ENCODE measurements around the gene CALHM6. TPM values are rescaled to one million over a fixed set of nuclear protein-coding genes. Genes with fewer than 3 reads are reported as not detected.

The CALHM6 gene
- total RNA-seq, 5 donors from 2014 or later (not counting 1 experiment from before 2014, with no cell fraction given): 0.53 to 15.4 (median 3.8) TPM

- no peaks in the 10 kb centered on the region for H3K9me3 ChIP-seq
- no peaks in the 10 kb centered on the region for H3K4me1 ChIP-seq (ENCODE audit: control insufficient read depth in 1 of 2, extremely low read depth in 1 of 2, insufficient read depth in 2 of 2, low read length in 2 of 2)
- H3K27ac ChIP-seq (ENCODE audit: low read length): no peak within 1 kb of the TSS
- WGBS (ENCODE audit: insufficient coverage): 88% methylated on average over 6 of the region's 10 CpGs
- ATAC-seq (replicated peaks in 1 of 4) (no peak), DNase-seq (no peak)
- no peak within 1 kb of the TSS for H3K4me3 Mint-ChIP-seq
- no peaks in the 10 kb centered on the region for H3K36me3 Mint-ChIP-seq
- no peaks in the 10 kb centered on the region for H3K36me3 ChIP-seq (ENCODE audit: control insufficient read depth in 2 of 2, extremely low read depth in 1 of 2, insufficient read depth in 1 of 2, low read length in 1 of 2)
- peaks cover 0 to 14% (median 3%) of the 10 kb centered on the region in 3 donors for H3K9me3 Mint-ChIP-seq
- ChIA-PET CTCF (interaction anchor here in 1 of 2 donors (0.8 kb wide), 1 partner anchor 22 kb away, joined by 3 read pairs; no protein-coding TSS in a partner anchor), POLR2A (no interaction called here)
- H3K27me3 ChIP-seq (replicated peaks in 1 of 2; ENCODE audit: control insufficient read depth in 2 of 2, extremely low read depth in 1 of 2, insufficient read depth in 2 of 2, low read length in 1 of 2): no peaks in the 10 kb centered on the region
- no peak within 1 kb of the TSS for H3K27ac Mint-ChIP-seq
- no peaks in the 10 kb centered on the region for H3K4me1 Mint-ChIP-seq
- H3K4me3 ChIP-seq (ENCODE audit: control insufficient read depth in 1 of 2, extremely low read depth in 1 of 2, low read length in 1 of 2): no peak within 1 kb of the TSS
- peaks cover 0 to 3% of the 10 kb centered on the region in 2 donors for H3K27me3 Mint-ChIP-seq
These were observed 50.4 kb downstream of the CALHM6 start, which contains the start of gene CALHM5 for GRCh38 chr6:116511424-116512110. TSS of gene CALHM5 (plus strand) at chr6:116511639. CDS start at chr6:116511697, 58 bp downstream.

DNA sequence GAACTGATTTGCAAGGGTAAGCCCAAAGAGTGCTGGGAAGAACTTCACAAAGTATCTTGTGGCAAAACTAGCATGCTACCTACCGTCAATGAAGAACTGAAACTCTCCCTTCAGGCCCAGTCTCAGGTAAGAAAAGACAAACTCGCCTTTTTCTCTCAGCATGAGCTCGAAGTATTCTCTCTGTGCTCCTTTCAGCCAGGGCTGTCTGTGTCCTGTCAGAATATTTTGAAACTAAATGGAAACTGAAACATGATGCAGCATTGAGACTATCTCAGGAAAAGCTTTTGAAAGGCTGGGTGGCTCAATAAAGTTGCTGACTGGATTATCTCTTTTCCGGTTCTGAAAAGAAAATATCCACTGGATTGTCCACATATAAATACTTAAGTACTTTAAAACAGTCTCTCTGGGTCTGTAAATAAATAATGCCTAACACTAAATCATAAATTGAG lies 51.0 kb downstream of the CALHM6 start:
- Histone ChIP-seq H3K9me3 (no peaks in the 10 kb centered on the region), H3K27ac (ENCODE audit: low read length) (no peak overlapping the region), H3K4me3 (ENCODE audit: control insufficient read depth in 1 of 2, extremely low read depth in 1 of 2, low read length in 1 of 2) (no peak overlapping the region), H3K36me3 (ENCODE audit: control insufficient read depth in 2 of 2, extremely low read depth in 1 of 2, insufficient read depth in 1 of 2, low read length in 1 of 2) (no peaks in the 10 kb centered on the region), H3K4me1 (ENCODE audit: control insufficient read depth in 1 of 2, extremely low read depth in 1 of 2, insufficient read depth in 2 of 2, low read length in 2 of 2) (no peaks in the 10 kb centered on the region), H3K27me3 (replicated peaks in 1 of 2; ENCODE audit: control insufficient read depth in 2 of 2, extremely low read depth in 1 of 2, insufficient read depth in 2 of 2, low read length in 1 of 2) (no peaks in the 10 kb centered on the region)
- WGBS (ENCODE audit: insufficient coverage): 71% methylated on average over 3 of the region's 4 CpGs
- Mint-ChIP-seq H3K4me1 (no peaks in the 10 kb centered on the region), H3K27me3 (peaks cover 0 to 3% of the 10 kb centered on the region in 2 donors), H3K4me3 (no peak overlapping the region), H3K27ac (no peak overlapping the region), H3K36me3 (no peaks in the 10 kb centered on the region), H3K9me3 (peaks cover 0 to 14% (median 3%) of the 10 kb centered on the region in 3 donors)
- ATAC-seq (replicated peaks in 1 of 4): no peak
- ChIA-PET CTCF (interaction anchor here in 1 of 2 donors (0.8 kb wide), 1 partner anchor 22 kb away, joined by 3 read pairs; no protein-coding TSS in a partner anchor), POLR2A (interaction anchor here in 1 of 2 donors (0.7 kb wide), 1 partner anchor 87 kb away, joined by 3 read pairs; no protein-coding TSS in a partner anchor)
- no peak for DNase-seq

- H3K4me3 Mint-ChIP-seq: no peak overlapping the region
- POLR2A ChIA-PET: interaction anchor here in 1 of 2 donors (0.7 kb wide), 1 partner anchor 87 kb away, joined by 3 read pairs; no protein-coding TSS in a partner anchor
- Histone ChIP-seq H3K4me3 (ENCODE audit: control insufficient read depth in 1 of 2, extremely low read depth in 1 of 2, low read length in 1 of 2) (no peak overlapping the region), H3K27ac (ENCODE audit: low read length) (no peak overlapping the region), H3K4me1 (ENCODE audit: control insufficient read depth in 1 of 2, extremely low read depth in 1 of 2, insufficient read depth in 2 of 2, low read length in 2 of 2) (no peaks in the 10 kb centered on the region), H3K9me3 (no peaks in the 10 kb centered on the region), H3K27me3 (replicated peaks in 1 of 2; ENCODE audit: control insufficient read depth in 2 of 2, extremely low read depth in 1 of 2, insufficient read depth in 2 of 2, low read length in 1 of 2) (no peaks in the 10 kb centered on the region), H3K36me3 (ENCODE audit: control insufficient read depth in 2 of 2, extremely low read depth in 1 of 2, insufficient read depth in 1 of 2, low read length in 1 of 2) (no peaks in the 10 kb centered on the region)
- no peak overlapping the region for H3K27ac Mint-ChIP-seq
- DNase-seq (no peak), ATAC-seq (replicated peaks in 1 of 4) (no peak)
- CTCF ChIA-PET: no interaction called here
- H3K36me3 Mint-ChIP-seq: no peaks in the 10 kb centered on the region
- no peaks in the 10 kb centered on the region for H3K4me1 Mint-ChIP-seq
- H3K9me3 Mint-ChIP-seq: peaks cover 0 to 14% (median 3%) of the 10 kb centered on the region in 3 donors
- H3K27me3 Mint-ChIP-seq: no peaks in the 10 kb centered on the region
These were observed 51.6 kb downstream of the CALHM6 start for GRCh38 chr6:116512734-116513133.

Other genes with a start within 250 kb of the CALHM6 start
- gene TSPYL4, start 207.3 kb upstream of the CALHM6 start, total RNA-seq: 10 to 100 TPM; 18.6 to 60.2 (median 22.4) TPM
- 100 to 1,000 TPM in 2 of 5 donors, 10 to 100 TPM in 3; 83.4 to 215 (median 86.8) TPM for gene TSPYL1, start 181.4 kb upstream of the CALHM6 start, total RNA-seq
- 1 to 10 TPM; 5.9 to 9.3 (median 7.4) TPM for gene DSE, start 90.4 kb upstream of the CALHM6 start, total RNA-seq
- gene CALHM5, start 50.3 kb downstream of the CALHM6 start, total RNA-seq: not detected
- not detected for gene TRAPPC3L, start 84.3 kb downstream of the CALHM6 start, total RNA-seq
- gene CALHM4, start 92.4 kb downstream of the CALHM6 start, total RNA-seq: not detected
- 10 to 100 TPM; 29.3 to 48.9 (median 35.8) TPM for gene RWDD1, start 110.1 kb downstream of the CALHM6 start, total RNA-seq
- under 1 TPM; 0.38 to 0.91 (median 0.43) TPM for gene RSPH4A, start 155.1 kb downstream of the CALHM6 start, total RNA-seq
- gene ZUP1, start 207.4 kb downstream of the CALHM6 start, total RNA-seq: 10 to 100 TPM; 10.4 to 14.1 (median 11.4) TPM
- 10 to 100 TPM; 41.3 to 57.3 (median 45.6) TPM for gene KPNA5, start 219.8 kb downstream of the CALHM6 start, total RNA-seq

Measured in T-cell (primary cell).